Ammon's horn (tissue), 1 donor: ENCODE data around the gene ZBED4.
"Not testable (repeated sequence)": the region's sequence is repeated elsewhere in the genome, so short reads cannot be mapped to it uniquely, and the experiment has no call there.

Experiments used
- DNase-seq: peaks from one replicate; pipeline ENCODE4 v3.0.0-alpha.2; 2016; ENCODE audit warnings: low spot score

Gene ZBED4

GRCh38 chr22:49827271-49827852 lies 26.3 kb upstream of the ZBED4 start:
- DNase-seq, result no peak

GRCh38 chr22:49827853-49828598 lies 25.6 kb upstream of the ZBED4 start, which contains the start of gene BRD1:
TSS of gene BRD1 (minus strand) at chr22:49827873. CDS start at chr22:49824317, 3,556 bp downstream.
- DNase-seq, result peak; percentile 73

- DNase-seq, result no peak
These were observed 25.1 kb upstream of the ZBED4 start for GRCh38 chr22:49828599-49828965.

GRCh38 chr22:49829044-49829853 lies 24.4 kb upstream of the ZBED4 start:
- DNase-seq, result no peak

- no peak for DNase-seq
These were observed 20.2 kb upstream of the ZBED4 start for GRCh38 chr22:49833340-49834007.

GRCh38 chr22:49838771-49839717 lies 14.6 kb upstream of the ZBED4 start:
- no peak for DNase-seq

- no peak for DNase-seq
These were observed 8.4 kb upstream of the ZBED4 start for GRCh38 chr22:49845241-49845640.

GRCh38 chr22:49845666-49846459 lies 7.8 kb upstream of the ZBED4 start:
- no peak for DNase-seq

GRCh38 chr22:49847751-49848689 lies 5.6 kb upstream of the ZBED4 start:
- DNase-seq, result no peak

GRCh38 chr22:49848690-49849160 lies 4.9 kb upstream of the ZBED4 start:
- no peak for DNase-seq

- no peak for DNase-seq
These were observed 4.3 kb upstream of the ZBED4 start for GRCh38 chr22:49849161-49850020.

GRCh38 chr22:49850021-49850911 lies 3.4 kb upstream of the ZBED4 start:
- no peak for DNase-seq

GRCh38 chr22:49850959-49851802 lies 2.5 kb upstream of the ZBED4 start:
- no peak for DNase-seq

GRCh38 chr22:49852568-49852897 lies 1.1 kb upstream of the ZBED4 start:
- DNase-seq, result not testable (repeated sequence)

- DNase-seq, result no peak
These were observed 562 bp downstream of the ZBED4 start for GRCh38 chr22:49853981-49854831.
